GM21447 (cell line): ENCODE results near the gene PCSK4.
"Not testable (repeated sequence)": the region's sequence is repeated elsewhere in the genome, so short reads cannot be mapped to it uniquely, and the experiment has no call there.

Experiments used
- ATAC-seq: cut with Tn5 transposase; IDR thresholded peaks from one replicate; pipeline ENCODE4 v1.9.1; 2021; ENCODE audit not compliant: unreplicated experiment

The PCSK4 gene

DNA sequence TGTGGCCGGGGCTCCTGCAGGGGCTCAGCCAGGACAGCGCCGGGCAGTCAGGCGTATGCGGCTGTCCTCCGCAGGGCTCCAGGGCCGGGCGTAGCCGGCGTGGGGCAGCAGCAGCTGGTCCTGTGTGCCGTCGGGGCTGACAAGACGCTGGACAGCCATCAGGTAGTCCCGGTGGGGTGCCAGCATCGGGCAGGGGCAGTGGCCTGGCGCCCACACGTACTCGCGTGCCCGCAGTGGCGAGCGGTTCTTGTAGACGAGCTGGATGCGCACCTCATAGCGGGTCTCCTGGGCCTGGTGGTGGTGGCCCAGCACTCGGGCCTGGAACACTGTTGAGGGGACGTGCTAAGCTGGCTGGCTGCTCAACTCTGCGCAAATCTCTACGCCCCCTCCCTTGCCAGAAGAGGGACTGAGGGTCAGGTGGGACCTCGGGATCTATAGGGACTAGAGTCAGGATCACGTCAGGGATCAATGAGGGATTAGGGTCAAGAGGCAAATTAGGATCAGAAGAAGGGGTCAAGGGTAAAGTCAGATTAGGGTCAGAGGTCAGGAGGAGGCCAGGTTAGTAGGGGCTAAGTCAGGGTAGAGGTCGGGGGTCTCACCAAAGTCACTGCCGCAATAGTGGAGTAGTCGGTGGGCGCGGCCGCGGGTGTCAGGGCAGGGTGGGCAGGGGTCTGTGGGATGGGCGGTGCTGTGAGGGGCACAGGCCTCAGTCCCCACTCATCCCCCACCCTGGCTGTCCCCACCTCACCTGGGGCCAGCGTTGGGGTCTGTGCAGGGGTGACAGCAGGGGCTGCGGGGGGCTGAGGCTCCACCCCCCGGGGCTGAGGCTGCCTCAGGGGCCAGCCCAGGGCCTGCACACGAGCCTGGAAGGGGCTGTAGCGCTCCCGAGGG lies 16.1 kb upstream of the PCSK4 start:
- ATAC-seq: no peak

DNA sequence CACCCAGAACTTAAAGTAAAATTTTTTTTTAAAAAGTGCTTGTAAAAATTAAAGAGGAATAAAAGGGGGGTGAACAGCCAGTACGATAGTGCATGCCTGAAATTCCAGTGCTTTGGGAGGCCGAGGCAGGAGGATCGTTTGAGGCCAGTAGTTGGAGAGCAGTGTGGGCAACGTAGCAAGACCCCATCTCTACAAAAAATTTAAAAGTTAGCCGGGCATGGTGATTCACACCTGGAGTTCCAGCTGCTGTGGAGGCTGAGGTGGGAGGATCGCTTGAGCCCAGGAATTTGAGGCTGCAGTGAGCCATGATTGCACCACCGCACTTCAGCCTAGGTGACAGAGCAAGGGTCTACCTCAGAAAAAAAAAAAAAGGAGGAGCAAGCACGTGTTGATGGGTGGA lies 14.9 kb upstream of the PCSK4 start:
- no peak for ATAC-seq

GRCh38 chr19:1503925-1504773 lies 14.0 kb upstream of the PCSK4 start:
- ATAC-seq: no peak

- ATAC-seq: no peak
These were observed 13.2 kb upstream of the PCSK4 start for GRCh38 chr19:1503089-1503924.

DNA sequence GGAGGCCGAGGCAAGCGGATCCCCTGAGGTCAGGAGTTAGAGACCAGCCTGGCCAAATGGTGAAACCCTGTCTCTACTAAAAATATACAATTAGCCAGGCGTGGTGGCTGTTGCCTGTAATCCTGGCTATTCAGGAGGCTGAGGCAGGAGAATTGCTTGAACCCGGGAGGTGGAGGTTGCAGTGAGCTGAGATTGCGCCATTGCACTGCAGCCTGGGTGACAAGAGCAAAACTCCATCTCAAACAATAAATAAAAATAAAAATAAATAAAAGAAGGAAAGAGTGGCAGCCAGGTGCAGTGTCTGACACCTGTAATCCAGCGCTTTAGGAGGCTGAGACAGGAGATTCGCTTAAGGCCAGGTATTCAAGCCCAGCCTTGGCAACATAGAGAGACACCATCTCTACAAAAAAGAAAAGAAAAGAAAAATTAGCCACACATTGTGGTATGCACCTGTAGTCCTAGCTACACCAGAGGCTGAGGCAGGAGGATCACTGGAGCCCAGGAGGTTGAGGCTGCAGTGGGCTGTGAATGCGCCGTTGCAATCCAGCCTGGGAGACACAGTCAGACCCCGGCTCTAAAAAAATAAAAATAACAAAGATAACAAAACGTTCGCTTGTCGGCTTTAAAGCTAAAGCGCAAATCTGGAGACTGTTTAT lies 12.4 kb upstream of the PCSK4 start:
- no peak for ATAC-seq

DNA sequence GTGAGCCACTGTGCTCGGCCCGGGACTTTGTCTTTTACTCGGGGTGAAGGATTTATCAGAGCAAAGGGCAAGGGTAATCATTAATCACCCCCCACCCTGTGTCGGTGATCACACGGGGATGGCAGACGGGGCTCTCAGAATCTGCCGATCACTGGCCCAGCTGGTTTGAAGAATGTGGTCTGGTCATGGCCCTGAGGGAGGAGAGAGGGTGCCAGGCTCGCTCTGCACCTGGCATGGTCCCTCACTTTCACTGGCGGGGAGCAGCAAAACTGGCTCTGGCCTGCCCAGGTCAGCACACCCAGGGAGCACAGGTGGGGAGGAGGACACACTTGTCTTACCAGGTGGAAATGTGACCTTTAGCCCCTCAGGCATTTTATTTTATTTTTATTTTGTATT lies 11.0 kb upstream of the PCSK4 start:
- no peak for ATAC-seq

DNA sequence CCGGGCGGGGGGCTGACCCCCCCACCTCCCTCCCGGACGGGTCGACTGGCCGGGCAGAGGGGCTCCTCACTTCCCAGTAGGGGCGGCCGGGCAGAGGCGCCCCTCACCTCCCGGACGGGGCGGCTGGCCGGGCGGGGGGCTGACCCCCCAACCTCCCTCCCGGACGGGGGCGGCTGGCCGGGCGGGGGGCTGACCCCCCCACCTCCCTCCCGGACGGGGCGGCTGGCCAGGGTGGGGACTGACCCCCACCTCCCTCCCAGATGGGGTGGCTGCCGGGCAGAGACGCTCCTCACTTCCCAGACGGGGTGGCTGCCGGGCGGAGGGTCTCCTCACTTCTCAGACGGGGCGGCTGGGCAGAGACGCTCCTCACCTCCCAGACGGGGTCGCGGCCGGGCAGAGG lies 9.1 kb upstream of the PCSK4 start:
- ATAC-seq: not testable (repeated sequence)

DNA sequence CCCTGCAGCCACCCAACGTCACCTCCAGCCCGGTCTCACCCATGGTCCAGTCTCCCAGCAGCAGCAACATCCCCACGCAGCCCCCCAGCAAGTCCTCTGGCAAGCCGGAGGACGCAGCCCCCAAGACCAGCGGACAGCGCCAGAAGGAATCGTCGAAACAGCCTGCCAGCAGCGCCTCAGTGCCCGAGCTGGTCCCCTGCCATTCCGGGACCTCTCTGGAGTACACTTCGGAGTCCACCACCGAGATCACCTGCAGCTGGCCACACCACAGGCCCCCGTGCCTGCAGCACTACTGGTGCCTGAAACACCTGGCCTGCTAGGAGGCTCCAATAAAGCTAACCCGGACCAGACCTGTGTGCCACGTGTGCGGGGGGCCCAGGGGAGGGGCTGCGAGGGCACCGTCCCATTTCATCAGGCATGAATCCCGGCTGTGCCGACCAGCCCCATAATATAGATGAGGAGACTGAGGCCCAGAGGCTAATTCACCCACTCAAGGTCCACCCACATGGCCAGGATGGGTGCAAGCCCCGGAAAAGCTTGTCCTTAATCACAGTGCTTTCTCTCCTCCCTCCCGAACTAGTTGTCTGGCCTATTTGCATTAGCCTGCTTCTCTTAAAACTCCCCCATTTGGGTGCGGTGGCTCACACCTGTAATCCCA lies 7.6 kb upstream of the PCSK4 start:
- no peak for ATAC-seq

DNA sequence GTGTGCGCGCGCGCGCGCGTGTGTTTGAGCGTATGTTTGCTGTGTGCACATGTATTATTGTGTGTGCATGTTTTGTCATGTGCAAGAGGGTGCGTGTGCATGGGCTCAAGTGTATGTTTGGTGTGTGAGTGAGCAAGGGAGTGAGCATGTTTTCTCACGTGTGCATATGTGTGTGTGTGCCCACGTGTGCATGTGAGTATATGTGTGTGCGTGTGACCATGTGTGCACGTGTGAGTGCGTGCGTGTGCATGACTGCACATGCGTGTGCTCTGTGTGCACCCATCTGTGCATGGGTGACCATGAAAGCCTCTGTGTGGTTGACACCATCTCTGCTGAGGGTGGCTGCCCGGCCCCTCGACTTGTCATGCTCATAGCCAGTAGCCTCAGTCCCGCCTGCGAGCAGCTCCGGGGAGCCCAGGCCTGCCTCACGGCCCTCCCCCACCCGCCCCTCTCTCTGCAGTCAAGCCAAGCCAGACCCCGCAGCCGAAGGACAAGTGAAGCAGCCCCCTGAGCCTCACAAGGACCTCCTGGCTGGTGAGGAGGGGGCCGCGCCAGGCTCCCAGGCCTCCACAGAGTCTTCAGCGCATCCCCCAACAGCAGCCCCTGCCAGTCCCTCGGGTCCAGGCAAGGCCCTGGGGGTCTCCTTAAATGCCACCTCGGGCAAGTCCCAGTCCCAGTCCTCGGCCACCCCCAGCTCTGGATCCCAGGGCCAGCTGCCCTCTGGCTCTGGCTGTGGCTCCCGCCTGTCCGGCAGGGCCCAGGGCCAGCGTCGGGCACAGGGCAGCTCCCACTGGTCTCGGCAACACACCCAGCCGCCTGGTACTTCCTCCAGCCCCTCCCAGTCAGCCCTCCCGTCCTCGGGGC lies 6.8 kb upstream of the PCSK4 start:
- no peak for ATAC-seq

DNA sequence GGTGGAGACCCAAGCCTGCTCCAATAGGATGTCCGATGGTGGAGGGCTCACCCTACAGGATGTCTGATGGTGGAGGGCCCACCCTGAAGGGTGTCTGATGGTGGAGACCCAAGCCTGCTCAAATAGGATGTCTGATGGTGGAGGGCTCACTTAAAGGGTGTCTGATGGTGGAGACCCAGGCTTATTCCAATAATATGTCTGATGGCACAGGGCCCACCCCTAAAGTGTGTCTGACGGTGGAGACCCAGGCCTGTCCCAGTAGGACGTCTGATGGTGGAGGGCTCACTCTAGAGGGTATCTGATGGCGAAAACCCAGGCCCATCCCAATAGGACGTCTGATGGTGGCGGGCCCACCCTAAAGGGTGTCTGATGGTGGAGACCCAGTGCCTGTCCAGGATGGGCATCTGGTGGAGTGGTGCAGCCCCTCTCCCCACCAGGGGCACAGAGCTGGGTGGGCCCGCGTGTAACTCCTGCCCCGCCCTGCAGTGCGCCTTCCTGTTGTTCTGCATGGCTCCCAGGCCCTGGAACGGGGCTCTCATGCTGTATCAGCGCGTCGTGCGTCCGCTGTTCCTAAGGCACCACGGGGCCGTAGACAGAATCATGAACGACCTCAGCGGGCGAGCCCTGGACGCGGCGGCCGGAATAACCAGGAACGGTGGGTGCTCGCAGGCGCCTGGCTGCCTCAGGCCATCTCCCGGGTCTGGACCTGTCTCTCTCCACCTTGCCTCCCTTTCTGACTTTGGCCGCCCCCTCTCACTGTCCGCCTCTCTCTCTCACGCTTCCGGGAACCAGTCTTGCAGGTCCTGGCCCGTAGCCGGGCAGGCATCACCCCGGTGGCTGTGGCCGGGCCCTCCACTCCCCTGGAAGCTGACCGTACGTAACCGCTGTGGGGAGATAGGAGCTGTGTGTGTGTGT lies 5.9 kb upstream of the PCSK4 start:
- no peak for ATAC-seq

GRCh38 chr19:1495051-1495798 lies 5.1 kb upstream of the PCSK4 start:
- ATAC-seq: no peak

GRCh38 chr19:1494115-1494815 lies 4.1 kb upstream of the PCSK4 start:
- ATAC-seq: no peak

- no peak for ATAC-seq
These were observed 2.4 kb upstream of the PCSK4 start for GRCh38 chr19:1492474-1493006.

GRCh38 chr19:1491849-1492170 lies 1.7 kb upstream of the PCSK4 start:
- no peak for ATAC-seq

- ATAC-seq: no peak
These were observed 1.1 kb upstream of the PCSK4 start, which contains the start of gene REEP6 for GRCh38 chr19:1491114-1491848. Gene REEP6 (plus strand): TSS chr19:1491181. CDS start chr19:1491270, 89 bp downstream.
